ENCODE measurements around the gene BMP8B. TPM values are rescaled to one million over a fixed set of nuclear protein-coding genes. Genes with fewer than 3 reads are reported as not detected.

The BMP8B gene
- total and polyA plus RNA-seq, 4 donors: 0.08 to 0.19 (median 0.18) TPM

DNA sequence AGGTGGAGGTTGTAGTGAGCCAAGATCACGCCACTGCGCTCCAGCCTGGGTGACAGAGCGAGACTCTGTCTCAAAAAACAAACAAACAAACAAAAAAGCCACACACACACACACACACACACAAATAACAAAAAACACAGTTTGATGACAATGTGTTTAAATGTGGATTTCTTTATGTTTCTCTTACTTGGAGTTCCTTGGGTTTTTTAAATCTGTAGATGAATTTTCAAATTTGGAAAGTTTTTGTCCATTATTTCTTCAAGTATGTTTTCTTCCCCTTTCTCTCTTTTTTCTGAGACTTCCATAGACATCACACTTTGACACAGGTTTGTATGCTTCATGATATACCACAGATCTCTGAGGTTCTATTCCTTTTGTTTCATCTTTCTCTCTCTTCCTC lies 62.1 kb downstream of the BMP8B start:
- WGBS: 76% methylated on average over 3 of the region's 3 CpGs

More for the DNA sequence above, 62.1 kb downstream of the BMP8B start:
- no peaks in the 10 kb centered on the region for H3K36me3 ChIP-seq (ENCODE audit: control insufficient read depth in 4 of 4, insufficient read depth in 3 of 4, low read depth in 1 of 4, low read length in 3 of 4)
- H3K4me3 ChIP-seq (ENCODE audit: low read depth in 1 of 3, low read length in 3 of 3): no peak overlapping the region
- no peak for DNase-seq (ENCODE audit: low spot score)
- TF ChIP-seq RAD21 (IDR thresholded peaks at IDR 0.05): no peak
- no peak for TF ChIP-seq MAX (IDR thresholded peaks at IDR 0.05)
- no peak for TF ChIP-seq GABPA (IDR thresholded peaks at IDR 0.05 in 1 of 2, conservative IDR thresholded peaks at IDR 0.05 in 1 of 2)
- TF ChIP-seq, protein P1, sequence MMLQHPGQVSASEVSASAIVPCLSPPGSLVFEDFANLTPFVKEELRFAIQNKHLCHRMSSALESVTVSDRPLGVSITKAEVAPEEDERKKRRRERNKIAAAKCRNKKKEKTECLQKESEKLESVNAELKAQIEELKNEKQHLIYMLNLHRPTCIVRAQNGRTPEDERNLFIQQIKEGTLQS (IDR thresholded peaks at IDR 0.05): no peak
- TF ChIP-seq TAF1 (conservative IDR thresholded peaks at IDR 0.05): no peak
- TF ChIP-seq ZBTB33 (IDR thresholded peaks at IDR 0.05): no peak
- no peak for TF ChIP-seq EGR1 (IDR thresholded peaks at IDR 0.05; ENCODE audit: low read depth in 2 of 2)
- no peak for TF ChIP-seq HNF4A (conservative IDR thresholded peaks at IDR 0.05)
- TF ChIP-seq JUND (IDR thresholded peaks at IDR 0.05): no peak
- no peak for TF ChIP-seq CTCF (IDR thresholded peaks at IDR 0.05; ENCODE audit: low read depth, low read length, missing input control)
- TF ChIP-seq SP1 (IDR thresholded peaks at IDR 0.05): no peak
- TF ChIP-seq RXRA (IDR thresholded peaks at IDR 0.05): no peak
- no peak for TF ChIP-seq FOXA2 (IDR thresholded peaks at IDR 0.05)
- TF ChIP-seq YY1 (IDR thresholded peaks at IDR 0.05): no peak
- TF ChIP-seq REST (IDR thresholded peaks at IDR 0.05): no peak
- TF ChIP-seq NR2F2 (IDR thresholded peaks at IDR 0.05): no peak
- no peak for TF ChIP-seq FOXA1 (IDR thresholded peaks at IDR 0.05)
- H3K9ac ChIP-seq (ENCODE audit: low read depth in 1 of 2, low read length in 2 of 2): no peak overlapping the region
- H3K9me3 ChIP-seq (ENCODE audit: control insufficient read depth in 4 of 4, low read length in 3 of 4): no peaks in the 10 kb centered on the region
- no peak overlapping the region for H3K27ac ChIP-seq (ENCODE audit: low read depth in 1 of 2, low read length in 2 of 2)
- H3K27me3 ChIP-seq (ENCODE audit: control insufficient read depth in 4 of 4, insufficient read depth in 4 of 4, low read length in 3 of 4): peaks cover 0 to 11% (median 2%) of the 10 kb centered on the region in 4 donors
- H3K4me1 ChIP-seq (ENCODE audit: control insufficient read depth in 4 of 4, insufficient read depth in 4 of 4, low read length in 3 of 4): no peaks in the 10 kb centered on the region

Data from liver (tissue), 9 donors.